Kidney glomerular epithelial cell (primary cell): ENCODE data around the gene HOMER3.

Experiments
- DNase-seq: peaks from one replicate; lab custom pipeline; 2025; lab: John Stamatoyannopoulos, UW

Gene HOMER3

DNA sequence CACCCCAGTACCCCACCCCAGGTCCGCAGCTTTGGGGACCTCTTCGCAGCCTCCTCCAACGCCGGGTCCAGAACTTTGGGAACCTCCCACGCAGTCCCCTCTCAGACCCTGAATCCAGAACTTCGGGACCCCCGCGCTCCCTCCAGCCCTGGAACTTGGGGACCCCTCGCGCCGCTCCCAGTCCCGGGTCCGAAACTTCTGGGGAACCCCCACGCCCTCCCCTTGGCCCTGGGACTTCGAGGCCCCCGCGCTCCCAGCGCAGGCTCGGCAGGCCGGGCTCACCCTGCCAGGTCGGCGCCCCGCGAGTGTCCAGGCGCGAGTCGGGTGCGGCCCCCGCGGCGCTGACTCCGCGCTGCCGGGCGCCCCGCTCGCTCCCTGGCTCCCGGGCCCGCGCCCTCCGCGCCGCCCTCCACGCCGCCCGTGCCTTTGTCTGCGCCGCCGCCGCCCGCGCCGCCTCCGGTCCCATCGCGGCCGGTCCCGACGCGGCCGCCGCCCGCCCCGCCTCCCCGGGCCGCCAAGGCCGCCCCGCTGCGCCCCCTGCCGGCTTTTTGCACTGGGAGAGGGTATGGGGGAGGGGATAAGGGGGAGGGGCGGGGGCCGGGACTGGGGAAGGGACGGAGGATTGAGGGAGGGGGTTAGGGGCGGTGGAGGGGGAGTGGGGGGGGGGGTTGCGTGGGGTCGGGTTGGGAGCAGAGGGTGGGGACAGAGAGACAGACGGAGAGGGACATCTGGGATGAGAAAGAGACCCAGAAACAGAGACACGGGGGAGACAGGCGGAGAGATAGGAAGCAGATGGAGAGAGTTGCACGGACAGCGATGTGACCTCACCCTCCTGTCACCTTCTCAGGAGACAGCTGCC lies at the start of gene HOMER3:
Gene HOMER3 (minus strand): TSS at position 449 of the 859 bp plus-strand sequence. CDS start 2,235 bp downstream, outside the sequence.
- DNase-seq = peak; percentile 27

DNA sequence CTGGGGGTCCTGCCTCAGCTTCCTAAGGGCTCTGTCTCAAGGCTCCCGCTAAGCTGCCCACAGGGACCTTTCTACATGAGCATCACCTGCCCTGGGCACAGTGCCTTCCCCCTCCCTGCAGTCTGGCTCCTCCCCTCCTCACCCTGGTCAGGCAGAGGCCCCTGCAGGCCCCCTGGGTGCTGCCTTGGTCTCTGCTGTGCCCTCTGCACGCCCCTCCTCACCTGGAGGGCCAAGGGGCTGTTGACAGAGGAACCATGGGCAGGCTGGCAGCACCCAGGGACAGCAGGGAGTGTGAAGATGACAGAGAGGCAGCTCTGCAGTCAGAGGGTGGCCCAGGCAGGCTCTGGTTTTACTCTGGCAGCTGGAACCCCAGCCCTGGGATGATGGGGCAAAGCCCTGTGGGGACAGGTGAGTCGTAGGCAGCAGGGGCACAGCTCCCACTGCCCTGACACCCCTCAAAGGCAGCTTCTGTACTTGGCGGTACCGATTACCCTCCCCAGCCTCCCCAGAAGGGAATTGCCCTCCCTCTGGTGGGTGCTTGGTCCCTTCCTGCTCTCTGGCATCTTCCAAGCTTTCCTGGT lies 49.2 kb upstream of the HOMER3 start:
- no peak for DNase-seq

DNA sequence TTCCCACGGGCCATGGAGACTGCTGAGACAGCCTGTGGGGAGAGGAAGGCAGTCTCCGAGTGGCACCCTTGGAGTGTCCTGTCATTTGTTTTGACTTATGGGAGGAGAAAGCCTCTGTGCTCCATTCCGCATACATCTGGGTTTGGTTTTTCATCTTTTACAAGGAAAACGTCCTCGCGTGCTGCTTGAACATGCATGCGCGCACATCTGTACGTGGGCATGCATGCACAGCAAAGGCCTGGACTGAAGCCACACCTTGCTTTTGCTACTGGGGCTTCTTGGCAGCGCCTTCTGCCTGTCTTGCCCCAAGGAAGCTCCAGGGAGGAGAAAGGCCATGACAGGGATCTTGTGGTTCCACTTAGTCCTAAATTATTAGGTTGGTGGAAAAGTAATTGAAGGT lies 48.3 kb upstream of the HOMER3 start:
- DNase-seq = no peak

DNA sequence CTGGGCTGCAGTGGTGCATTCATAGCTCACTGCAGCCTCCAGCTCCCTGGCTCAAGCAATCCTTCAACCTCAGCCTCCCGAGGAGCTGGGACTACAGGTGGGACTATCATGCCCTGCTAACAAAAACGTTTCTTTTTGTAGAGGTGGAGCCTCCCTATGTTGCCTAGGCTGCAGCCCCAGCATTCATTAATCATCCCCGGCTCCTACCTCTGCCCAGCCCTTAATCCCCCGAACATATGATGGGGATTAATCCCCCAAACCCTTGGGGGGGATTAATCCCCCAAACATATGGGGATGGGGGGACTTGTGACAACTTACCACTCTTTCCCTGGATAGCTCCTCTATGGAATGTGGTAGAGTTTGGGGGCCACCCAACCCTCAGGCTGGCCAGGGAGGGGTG lies 46.4 kb upstream of the HOMER3 start:
- no peak for DNase-seq

DNA sequence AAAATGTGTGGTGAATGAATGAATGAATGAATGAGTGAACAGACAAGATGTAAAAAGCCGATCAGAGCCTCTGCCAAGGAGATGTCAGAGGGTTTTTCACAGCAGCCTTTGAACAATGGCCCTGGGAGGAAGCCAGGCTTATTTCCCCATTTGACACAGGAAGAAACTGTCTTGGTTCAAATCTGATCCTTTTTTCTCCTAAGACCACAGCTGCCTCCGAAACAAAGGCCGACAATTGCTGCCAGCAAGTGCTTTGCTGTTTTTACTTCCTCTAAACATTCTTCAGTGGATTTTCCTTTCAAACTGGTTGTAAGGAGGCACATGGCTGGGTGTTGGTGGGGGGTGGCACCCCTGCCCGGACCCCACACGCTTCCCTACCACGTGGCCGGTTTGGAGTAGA lies 44.2 kb upstream of the HOMER3 start:
- DNase-seq = no peak

DNA sequence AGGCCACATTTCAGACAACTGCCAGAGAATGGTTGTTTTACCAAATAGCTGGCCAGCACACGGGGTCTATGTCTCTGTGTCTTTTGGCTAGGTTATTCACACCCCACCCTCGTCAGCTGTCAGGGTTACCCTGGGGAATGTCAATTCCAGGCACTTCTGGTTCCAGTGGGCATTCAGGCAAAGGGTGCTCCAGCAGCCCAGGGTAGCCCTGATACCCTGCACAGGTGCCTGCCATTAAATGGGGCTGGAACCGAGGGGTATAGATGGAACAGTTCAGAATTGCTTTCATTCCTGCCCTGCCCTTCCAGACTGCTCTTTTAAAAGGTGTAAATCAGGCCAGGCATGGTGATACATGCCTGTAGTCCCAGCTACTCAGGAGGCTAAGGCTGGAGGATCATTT lies 43.2 kb upstream of the HOMER3 start:
- DNase-seq = no peak

DNA sequence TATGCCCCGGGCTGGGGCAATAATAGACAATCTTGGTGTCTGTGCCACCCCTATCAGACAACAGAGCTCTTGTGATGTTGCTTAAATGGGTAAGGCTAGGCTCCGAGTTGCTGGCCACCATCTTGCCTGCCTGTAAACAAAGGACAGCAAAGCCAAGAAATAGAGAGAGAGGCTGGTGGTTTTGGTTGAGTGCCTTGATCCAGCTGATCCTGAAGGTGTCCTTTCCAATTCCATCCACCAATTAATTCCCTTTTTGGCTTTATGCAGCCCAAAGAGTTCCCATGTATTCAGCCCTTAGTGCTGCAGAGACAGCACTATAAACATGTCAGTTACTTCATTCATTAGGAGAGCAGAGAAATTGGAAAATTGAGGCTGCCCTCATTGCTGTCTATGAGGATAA lies 41.7 kb upstream of the HOMER3 start:
- DNase-seq = no peak

DNA sequence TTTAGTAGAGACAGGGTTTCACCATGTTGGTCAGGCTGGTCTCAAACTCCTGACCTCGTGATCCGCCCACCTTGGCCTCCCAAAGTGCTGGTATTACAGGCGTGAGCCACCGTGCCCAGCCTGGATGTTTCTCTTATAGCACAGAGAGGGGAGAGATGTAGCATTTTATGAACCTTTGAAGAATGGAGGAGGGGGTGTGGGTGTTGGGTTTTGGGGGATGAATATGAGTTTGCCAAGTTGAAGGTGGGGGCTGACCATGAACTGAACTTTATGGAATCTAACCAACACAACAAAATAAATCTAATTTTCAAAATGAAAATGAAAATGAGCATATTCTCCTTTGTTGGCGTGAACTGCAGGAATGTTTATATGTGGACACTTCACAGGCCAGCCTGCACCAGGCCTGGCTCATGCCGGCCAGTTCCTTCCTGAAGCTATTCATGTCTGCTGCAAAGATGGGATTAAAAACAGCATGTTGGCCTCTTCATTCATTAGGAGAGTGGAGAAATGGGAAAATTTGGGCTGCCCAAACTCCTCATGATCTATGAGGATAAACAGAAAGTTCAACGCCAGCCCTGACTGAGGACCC lies 39.5 kb upstream of the HOMER3 start:
- no peak for DNase-seq

DNA sequence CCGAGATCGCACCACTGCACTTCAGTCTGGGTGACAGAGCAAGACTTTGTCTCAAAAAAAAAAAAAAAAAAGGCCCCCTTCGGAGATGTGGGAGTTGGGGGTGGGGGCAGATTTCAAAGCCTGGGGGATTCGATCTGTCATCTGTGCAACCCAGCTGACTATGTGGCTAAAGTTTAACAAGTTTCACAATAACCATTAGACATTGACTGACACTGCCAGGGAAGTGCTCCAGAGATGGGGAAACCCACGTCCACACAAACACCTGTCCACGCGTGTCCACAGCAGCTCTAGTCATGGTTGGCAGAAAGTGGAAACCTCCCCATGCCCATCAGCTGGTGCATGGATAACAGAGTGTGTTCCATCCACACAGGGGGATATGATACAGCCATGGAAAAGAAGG lies 37.6 kb upstream of the HOMER3 start:
- peak; percentile 12 for DNase-seq

DNA sequence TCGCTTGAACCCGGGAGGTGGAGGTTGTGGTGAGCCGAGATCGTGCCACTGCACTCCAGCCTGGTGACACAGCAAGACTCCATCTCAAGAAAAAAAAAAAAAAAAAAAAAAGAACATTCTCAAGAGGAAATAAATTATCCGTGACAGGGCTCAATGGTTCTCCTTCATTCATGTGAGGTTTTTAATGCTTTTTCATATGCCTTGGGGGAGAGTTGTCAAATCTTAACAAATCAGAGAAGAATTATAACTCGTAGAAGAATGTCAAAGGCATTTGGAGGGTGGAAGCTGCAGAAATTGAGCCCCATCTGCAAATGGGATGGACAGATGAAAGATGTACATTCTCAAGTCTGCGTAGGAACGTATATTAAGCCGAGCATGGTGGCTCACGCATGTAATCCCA lies 34.9 kb upstream of the HOMER3 start:
- no peak for DNase-seq

DNA sequence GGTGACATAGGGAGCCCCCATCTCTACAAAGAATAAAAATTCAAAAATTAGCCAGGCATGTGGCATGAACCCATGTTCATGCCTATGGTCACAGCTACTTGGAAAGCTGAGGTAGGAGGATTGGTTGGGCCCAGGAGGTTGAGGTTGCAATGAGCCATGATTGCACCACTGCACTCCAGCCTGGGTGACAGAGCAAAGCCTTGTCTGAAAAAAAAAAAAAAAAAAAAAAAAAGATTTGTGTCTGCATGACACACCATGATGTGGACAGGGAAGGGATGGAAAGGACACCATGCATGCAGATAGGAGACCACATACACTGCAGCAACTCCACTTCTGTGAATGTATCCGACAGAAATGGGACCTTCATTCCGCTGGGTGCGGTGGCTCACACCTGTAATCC lies 34.0 kb upstream of the HOMER3 start:
- DNase-seq = no peak

DNA sequence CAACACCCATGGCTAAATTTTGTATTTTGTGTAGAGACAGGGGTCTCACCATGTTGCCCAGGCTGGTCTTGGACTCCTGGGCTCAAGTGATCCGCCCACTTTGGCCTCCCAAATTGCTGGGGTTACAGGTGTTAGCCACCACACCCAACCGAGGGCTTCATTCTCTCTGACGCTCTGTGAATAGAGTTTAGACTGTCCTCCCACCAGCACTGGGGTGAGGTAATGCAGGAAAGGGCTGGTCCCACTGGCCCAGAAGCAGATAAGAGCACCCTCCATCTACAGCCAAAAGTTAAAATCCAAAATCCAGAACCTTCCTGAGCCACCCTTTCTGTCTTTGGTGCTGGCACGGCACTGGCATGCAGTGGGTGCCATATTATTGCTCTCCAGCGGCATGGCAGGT lies 31.8 kb upstream of the HOMER3 start:
- DNase-seq = no peak

DNA sequence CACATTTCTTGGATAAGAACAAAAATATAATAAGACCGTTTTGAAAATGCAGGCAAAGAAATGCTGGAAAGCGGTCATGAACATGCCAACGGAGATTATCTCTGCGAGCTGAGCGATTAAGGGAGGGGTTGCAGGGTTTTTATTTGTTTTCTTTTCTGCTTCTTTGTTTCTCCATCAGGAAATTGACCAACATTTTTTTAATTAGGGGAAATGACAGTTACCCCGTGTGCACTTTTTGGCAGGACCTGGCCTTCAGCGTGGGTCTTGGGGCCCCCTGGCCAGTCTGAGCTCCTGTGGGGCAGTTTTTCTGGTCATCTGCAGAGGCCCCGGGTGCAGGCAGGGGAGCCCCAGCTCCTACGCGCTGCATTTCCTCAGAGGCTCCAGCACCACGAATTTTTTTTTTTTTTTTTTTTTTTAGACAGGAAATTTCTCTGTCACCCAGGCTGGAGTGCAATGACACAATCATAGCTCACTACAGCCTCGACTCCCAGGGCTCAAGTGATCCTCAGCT lies 31.3 kb upstream of the HOMER3 start:
- DNase-seq = no peak

DNA sequence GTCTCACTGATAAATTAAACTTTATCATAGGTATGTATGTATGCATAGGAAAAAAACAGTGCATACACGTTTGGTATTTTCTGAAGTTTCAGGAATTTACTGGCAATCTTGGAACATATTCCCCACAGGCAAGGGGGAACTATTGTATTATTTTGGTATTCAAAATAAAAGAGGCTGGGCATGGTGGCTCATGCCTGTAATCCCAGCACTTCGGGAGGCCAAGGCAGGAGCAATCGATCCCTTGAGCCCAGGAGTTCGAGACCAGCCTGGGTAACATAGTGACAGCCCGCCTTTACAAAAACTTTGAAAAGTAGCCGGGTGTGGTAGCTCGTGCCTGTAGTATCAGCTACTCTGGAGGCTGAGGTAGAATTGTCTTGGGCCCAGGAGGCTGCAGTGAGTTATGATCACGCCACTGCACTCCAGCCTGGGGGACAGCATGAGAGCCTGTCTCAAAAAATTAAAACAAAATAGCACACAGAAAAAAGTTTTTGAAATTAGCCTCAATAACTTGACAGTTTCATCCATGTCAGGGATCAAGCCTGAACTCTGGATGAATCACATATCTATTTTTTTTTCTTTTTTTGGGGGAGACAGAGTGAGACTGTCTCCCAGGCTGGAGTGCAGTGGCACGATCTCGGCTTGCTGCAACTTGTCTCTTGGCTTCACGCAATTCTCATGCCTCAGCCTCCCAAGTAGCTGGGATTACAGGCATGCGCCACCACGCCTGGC lies 29.1 kb upstream of the HOMER3 start:
- no peak for DNase-seq

DNA sequence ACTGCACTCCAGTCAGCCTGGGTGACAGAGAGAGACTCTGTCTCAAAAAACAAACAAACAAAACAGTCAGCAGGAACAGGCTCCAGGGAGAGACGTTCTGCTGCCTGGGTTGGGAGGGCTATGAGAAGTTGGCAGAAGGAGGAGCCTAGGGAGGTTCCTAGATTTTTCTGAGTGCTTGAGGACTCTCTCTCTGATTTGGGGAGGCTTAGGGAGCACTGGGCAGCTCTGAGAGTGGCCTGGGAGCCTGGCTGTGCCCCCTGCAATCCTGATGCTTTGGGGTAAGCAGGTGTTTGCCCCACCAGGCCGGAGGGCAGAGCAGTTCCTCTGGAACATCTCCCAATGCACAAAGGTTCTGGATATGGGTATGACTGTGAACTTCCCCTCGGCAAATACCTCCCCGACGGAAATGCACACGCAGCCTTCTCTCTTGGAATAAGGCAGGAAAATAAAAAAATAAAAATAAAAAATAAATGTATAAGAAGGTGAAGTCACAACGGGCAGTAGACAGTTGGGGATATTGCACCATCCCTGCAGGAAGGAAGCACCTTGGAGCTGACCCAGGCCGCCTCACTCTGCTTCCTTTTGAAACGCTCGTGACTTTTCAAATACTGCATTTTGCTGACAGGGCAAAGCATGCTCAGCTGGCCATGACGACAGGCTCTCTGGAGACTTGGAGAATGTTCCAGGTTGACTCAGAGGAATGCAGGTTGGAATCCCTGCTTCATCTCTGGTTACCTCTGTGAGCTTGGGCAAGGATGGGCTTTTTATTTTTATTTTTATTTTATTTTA lies 26.5 kb upstream of the HOMER3 start:
- DNase-seq = peak; percentile 87

DNA sequence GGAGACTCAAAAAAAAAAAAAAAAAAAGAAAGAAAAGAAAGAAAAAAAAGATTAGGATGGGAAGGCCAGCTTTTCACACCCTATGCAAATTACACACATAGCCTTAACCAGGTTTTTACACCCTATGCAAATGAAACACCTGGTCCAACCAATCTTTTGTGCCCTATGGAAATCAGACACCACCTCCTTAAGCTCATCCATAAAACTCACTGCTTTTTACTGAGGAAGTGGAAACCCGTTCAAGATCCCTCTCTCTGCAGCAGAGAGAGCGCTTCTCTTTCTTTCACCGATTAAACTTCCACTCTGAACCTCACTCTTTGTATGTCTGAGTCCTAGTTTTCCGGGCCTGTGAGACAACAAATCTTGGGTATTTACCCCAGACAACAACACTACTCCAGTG lies 25.3 kb upstream of the HOMER3 start:
- no peak for DNase-seq

DNA sequence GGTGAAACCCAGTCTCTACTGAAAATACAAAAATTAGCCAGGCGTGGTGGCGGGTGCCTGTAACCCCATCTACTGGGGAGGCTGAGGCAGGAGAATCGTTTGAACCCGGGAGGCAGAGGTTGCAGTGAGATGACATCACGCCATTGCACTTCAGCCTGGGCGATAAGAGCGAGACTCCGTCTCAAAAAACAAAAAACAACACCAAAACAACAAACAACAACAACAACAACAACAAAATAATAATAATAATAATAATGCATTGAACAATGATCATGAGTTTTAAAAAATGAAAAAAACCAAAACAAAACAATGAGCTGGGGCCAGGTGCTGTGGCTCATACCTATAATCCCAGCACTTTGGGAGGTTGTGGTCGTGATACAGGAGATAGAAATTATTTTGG lies 23.1 kb upstream of the HOMER3 start:
- DNase-seq = no peak

DNA sequence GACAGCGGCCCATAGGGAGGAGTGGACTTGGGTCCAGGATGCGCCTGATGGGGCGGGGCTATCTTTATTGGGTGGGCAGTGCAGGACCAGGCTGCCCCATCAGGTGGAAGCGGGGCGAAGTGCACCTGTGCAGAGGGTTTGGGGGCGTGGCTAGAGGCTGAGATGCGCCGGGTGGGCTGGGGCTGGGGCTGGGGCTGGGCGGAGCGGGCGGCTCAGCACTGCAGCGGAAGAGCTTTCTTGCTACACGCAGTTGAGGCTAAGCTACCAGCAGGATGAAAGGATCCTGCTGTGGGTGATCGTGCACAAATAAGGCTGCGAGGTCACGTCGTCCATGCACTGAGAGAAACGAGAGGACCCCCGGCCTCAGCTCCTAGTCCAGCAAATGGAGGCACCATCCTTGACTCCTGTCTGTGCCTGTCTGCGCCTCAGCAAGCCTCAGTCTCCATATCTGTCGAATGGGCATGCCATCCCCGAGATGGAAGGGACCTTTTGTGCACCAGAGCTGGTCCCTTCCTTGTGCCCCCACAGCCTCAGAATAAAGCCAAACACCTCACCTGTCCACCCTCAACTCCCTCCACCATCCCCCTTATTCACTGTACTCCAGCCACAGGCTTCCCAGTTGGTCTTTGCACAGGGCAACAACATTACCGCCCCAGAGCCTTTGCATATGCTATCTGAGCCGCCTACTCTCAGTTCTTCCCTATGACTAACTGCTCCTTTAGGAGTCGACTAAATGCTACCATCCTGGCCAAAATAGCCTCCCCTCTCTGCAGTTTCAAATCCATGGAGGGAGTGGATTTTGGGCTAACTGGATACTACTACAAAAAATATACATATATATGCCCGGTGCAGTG lies 21.0 kb upstream of the HOMER3 start:
- no peak for DNase-seq

DNA sequence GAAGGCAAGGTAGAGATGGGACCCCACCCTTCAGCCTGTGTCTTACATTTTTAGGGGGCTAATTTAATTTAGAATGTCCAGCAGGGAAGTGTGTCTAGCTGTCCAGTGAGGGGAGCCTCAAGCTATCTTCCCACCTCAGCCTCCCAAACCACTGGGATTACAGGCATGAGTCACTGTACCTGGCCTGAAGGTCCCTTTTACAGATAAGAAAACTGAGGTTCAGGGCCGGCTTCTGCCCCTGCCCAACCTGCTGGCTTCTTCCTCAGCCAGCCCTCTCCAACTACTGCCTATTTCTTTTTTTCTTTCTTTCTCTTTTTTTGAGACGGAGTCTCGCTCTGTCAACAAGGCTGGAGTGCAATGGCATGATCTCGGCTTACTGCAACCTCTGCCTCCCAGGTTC lies 19.4 kb upstream of the HOMER3 start:
- DNase-seq = no peak

DNA sequence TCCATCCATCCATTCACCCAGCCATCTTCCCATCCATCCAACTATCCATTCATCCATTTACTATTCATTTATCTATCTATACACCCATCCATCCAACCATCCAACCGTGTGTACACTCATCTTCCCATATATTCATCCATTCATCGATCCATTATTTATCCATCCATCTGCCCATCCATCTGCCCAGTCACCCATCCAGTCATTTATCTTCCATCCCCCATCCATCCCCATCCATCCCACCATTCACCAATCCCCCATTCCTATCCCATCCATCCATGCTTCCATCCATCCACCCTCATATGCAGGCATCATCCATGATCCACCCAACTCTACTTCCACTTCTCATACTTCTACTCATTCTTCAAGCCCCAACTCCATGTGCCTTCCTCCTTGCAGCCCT lies 14.0 kb upstream of the HOMER3 start:
- no peak for DNase-seq

DNA sequence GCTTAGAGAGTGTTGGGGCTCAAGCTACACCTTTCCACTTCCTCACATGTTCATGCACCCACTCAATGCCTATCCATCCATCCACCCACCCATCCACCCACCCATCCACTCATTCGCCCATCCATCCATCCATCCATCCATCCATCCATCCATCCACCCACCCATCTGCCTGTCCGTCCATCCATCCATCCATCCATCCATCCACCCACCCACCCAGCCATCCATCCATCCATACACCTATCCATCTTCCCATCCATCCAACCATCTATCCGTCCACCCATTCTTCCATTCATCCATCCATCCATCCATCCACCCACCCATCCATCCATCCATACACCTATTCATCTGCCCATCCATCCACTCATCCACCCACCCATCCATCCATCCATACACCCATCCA lies 13.1 kb upstream of the HOMER3 start:
- no peak for DNase-seq
